MCF 10A (cell line): ENCODE data around the gene EXOC4. TPM values are rescaled to one million over a fixed set of nuclear protein-coding genes. Genes with fewer than 3 reads are reported as not detected.

Experiments
- BruUV-seq: library from RNA; stranded (reverse); fragments of 400-500 nt; replicated peaks from 2 replicates; lab custom pipeline; 2021; lab: Mats Ljungman, UMichigan
- CTCF ChIA-PET: fragments of 300-600 bp; sonication (Branson Sonifier 250); formaldehyde crosslinking; extraction: SDS; loops from one replicate; lab custom pipeline; 2021; ENCODE audit warnings: antibody characterized with exemption, inconsistent platforms; lab: Yijun Ruan, JAX
- POLR2A ChIA-PET: fragments of 300-600, 350-650 bp; sonication (Branson Sonifier 250); formaldehyde crosslinking; extraction: SDS; loops from one replicate; lab custom pipeline; 2020; ENCODE audit warnings: antibody characterized with exemption, inconsistent platforms; lab: Yijun Ruan, JAX
- DNase-seq: peaks from one replicate; pipeline ENCODE4 v3.0.0-alpha.2; 2018; ENCODE audit not compliant: unreplicated experiment
- H3K27ac Mint-ChIP-seq: one replicate; pipeline ENCODE4 v1.8.0; 2022; ENCODE audit warnings: mild to moderate bottlenecking, low read depth, mixed read lengths; ENCODE audit not compliant: unreplicated experiment
- H3K27me3 Mint-ChIP-seq: one replicate; pipeline ENCODE4 v1.8.0; 2022; ENCODE audit warnings: mixed read lengths; ENCODE audit not compliant: insufficient read depth, unreplicated experiment
- H3K36me3 Mint-ChIP-seq: one replicate; pipeline ENCODE4 v1.8.0; 2022; ENCODE audit warnings: mild to moderate bottlenecking, moderate library complexity, mixed read lengths; ENCODE audit not compliant: insufficient read depth, unreplicated experiment
- H3K4me1 Mint-ChIP-seq: one replicate; pipeline ENCODE4 v1.8.0; 2022; ENCODE audit warnings: mixed read lengths; ENCODE audit not compliant: insufficient read depth, unreplicated experiment
- H3K4me3 Mint-ChIP-seq: one replicate; pipeline ENCODE4 v1.8.0; 2022; ENCODE audit warnings: mild to moderate bottlenecking, moderate library complexity, mixed read lengths; ENCODE audit not compliant: unreplicated experiment
- H3K9me3 Mint-ChIP-seq: one replicate; pipeline ENCODE4 v1.8.0; 2022; ENCODE audit warnings: mixed read lengths; ENCODE audit not compliant: unreplicated experiment
- CTCF ChIP-seq: fragments of 200-600 bp; IDR thresholded peaks from one replicate; pipeline ENCODE4 v1.8.0; 2022; ENCODE audit warnings: antibody characterized with exemption, mild to moderate bottlenecking; ENCODE audit not compliant: unreplicated experiment
- intact Hi-C: fragments of 100-400 bp; cut with micrococcal nuclease; formaldehyde crosslinking; loops from 2 replicates; pipeline ENCODE4 v1.14.1; 2022
- total RNA-seq: library from RNA; stranded (reverse); gene quantifications from 2 replicates; pipeline ENCODE4 v1.2.3, GENCODE V29; 2022

Gene EXOC4
- total RNA-seq, 1 experiment from 2014 or later, result 105 TPM

GRCh38 chr7:133573554-133574265 lies 320.8 kb downstream of the EXOC4 start:
- no peak for TF ChIP-seq CTCF
- no peak for DNase-seq
- BruUV-seq, result no TSS peak
- H3K27ac Mint-ChIP-seq, result no peak overlapping the region
- H3K36me3 Mint-ChIP-seq, result peaks cover 5% of the 10 kb centered on the region
- POLR2A ChIA-PET, result interaction anchor here (0.7 to 1.7 kb wide), 2 partner anchors 11 to 1282 kb away, joined by 3 read pairs; no protein-coding TSS in a partner anchor
- intact Hi-C loops, result no loop called here
- CTCF ChIA-PET, result interaction anchor here (0.7 kb wide), 1 partner anchor 877 kb away, joined by 8 read pairs; no protein-coding TSS in a partner anchor
- peaks cover 15% of the 10 kb centered on the region for H3K4me1 Mint-ChIP-seq
- no peak overlapping the region for H3K4me3 Mint-ChIP-seq
- H3K27me3 Mint-ChIP-seq, result no peaks in the 10 kb centered on the region
- no peaks in the 10 kb centered on the region for H3K9me3 Mint-ChIP-seq

GRCh38 chr7:133575726-133576440 lies 323.0 kb downstream of the EXOC4 start:
- POLR2A ChIA-PET, result no interaction called here
- intact Hi-C loops, result no loop called here
- Mint-ChIP-seq H3K4me3 (no peak overlapping the region), H3K4me1 (peaks cover 15% of the 10 kb centered on the region), H3K27ac (no peak overlapping the region), H3K9me3 (no peaks in the 10 kb centered on the region), H3K36me3 (peaks cover 10% of the 10 kb centered on the region), H3K27me3 (no peaks in the 10 kb centered on the region)
- no peak for DNase-seq
- no peak for TF ChIP-seq CTCF
- CTCF ChIA-PET, result interaction anchor here (0.6 kb wide), 1 partner anchor 167 kb away, joined by 3 read pairs; no protein-coding TSS in a partner anchor
- BruUV-seq, result no TSS peak

GRCh38 chr7:133576612-133577168 lies 323.8 kb downstream of the EXOC4 start:
- intact Hi-C loops, result no loop called here
- Mint-ChIP-seq H3K36me3 (peaks cover 10% of the 10 kb centered on the region), H3K4me3 (no peak overlapping the region), H3K4me1 (peaks cover 14% of the 10 kb centered on the region), H3K27ac (no peak overlapping the region), H3K9me3 (no peaks in the 10 kb centered on the region), H3K27me3 (no peaks in the 10 kb centered on the region)
- no TSS peak for BruUV-seq
- no peak for TF ChIP-seq CTCF
- ChIA-PET POLR2A (interaction anchor here (0.9 to 1.0 kb wide), 2 partner anchors 24 to 26 kb away, joined by 3 read pairs; no protein-coding TSS in a partner anchor), CTCF (interaction anchor here (0.6 kb wide), 1 partner anchor 166 kb away, joined by 3 read pairs; no protein-coding TSS in a partner anchor)
- no peak for DNase-seq
